ENCODE measurements around the gene ABCB4.
"Not testable (repeated sequence)": the region's sequence is repeated elsewhere in the genome, so short reads cannot be mapped to it uniquely, and the experiment has no call there.

Gene ABCB4

GRCh38 chr7:87474533-87475358, 734 bp downstream of the ABCB4 start:
- DNase-seq, result no peak

GRCh38 chr7:87473986-87474385, 1.5 kb downstream of the ABCB4 start:
- no peak for DNase-seq

GRCh38 chr7:87473192-87473591, 2.3 kb downstream of the ABCB4 start:
- no peak for DNase-seq

DNA sequence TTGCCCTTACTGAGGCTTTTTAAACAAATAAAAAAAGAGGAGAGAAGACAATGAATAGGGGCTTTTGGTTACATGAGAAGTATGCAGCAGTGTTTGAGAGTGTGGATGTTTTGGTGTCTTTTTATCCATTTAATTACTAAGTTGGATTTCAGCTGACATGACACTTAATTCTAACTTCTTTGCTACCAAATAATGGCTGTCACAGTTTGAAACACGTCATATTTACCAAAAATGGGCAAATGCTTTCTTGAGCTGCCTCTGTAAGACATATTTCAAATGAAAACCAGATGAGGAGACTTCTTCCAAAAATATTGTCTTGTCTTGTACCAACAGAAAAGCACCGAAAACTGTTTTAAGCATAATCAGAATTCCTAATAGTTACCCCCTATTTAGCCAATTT, 4.0 kb downstream of the ABCB4 start:
- DNase-seq, result no peak

DNA sequence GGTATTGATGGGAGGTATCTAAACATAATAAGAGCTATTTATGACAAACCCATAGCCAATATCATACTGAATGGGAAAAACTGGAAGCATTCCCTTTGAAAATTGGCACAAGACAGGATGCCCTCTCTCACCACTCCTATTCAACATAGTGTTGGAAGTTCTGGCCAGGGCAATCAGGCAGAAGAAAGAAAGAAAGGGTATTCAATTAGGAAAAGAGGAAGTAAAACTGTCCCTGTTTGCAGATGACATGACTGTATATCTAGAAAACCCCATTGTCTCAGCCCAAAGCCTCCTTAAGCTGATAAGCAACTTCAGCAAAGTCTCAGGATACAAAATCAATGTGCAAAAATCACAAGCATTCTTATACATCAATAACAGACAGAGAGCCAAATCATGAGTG, 6.3 kb downstream of the ABCB4 start:
- DNase-seq, result not testable (repeated sequence)

DNA sequence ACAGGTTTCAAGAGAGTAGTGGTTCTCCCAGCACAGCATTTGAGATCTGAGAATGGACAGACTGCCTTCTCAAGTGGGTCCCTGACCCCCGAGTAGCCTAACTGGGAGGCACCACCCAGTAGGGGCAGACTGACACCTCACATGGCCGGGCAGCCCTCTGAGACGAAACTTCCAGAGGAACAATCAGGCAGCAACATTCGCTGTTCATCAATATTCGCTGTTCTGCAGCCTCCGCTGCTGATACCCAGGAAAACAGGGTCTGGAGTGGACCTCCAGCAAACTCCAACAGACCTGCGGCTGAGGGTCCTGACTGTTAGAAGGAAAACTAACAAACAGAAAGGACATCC, 10.0 kb downstream of the ABCB4 start:
- DNase-seq, result not testable (repeated sequence)

- not testable (repeated sequence) for DNase-seq
These were observed 10.5 kb downstream of the ABCB4 start for GRCh38 chr7:87464830-87465533.

DNA sequence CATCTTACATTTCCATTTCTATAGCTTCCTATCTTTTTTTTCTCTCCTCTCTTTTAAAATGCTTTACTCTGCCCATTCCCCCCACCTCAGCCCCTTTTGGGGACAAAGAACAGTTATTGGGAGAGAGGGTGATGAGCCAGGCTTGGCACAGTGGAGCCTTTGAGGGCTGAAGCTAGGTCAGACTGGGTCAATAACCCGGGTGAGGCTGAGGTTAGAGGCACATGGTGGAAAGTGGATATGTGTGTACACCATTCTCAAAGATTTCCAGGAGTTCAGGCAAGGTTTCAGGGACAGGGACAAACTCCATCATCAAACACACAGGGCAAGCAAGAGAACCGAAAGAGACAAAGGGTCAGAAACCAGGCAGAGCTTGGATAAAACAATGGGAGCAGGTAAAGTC, 11.5 kb downstream of the ABCB4 start:
- DNase-seq, result no peak

DNA sequence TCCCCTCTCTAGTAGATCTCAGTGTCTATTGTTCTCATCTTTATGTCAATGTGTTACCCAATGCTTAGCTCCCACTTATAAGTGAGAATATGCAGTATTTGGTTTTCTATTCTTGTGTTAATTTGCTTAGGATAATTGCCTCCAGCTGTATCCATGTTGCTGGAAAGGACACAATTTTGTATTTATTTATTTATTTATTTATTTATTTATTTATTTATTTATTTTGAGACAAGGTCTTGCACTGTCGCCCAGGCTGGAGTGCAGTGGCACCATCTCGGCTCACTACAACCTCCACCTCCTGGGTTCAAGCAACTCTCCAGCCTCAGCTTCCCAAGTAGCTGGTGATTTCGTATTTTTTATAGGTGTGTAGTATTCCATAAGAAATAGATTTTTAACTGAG, 15.0 kb downstream of the ABCB4 start:
- DNase-seq, result not testable (repeated sequence)

DNA sequence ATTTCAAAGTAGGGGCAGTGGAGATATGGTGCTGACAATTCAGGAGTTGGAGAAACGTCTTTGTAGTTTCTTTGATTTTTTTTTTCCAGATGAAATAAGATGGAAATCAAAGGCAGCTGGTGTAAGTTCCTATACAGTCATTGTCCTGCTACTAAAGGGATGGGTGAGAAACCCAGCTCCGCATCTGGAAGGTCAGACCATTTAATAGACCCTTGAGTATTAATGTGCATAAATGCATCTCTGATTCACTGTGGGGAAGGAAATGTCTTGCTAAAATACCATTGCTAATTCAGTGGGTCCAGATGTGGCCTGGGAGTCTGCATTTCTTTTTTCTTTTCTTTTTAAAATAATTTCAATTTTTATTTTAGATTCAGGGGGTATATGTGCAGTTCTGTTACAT, 15.5 kb downstream of the ABCB4 start:
- no peak for DNase-seq

GRCh38 chr7:87458148-87458547, 17.3 kb downstream of the ABCB4 start:
- DNase-seq, result no peak

GRCh38 chr7:87456247-87456646, 19.2 kb downstream of the ABCB4 start:
- no peak for DNase-seq

DNA sequence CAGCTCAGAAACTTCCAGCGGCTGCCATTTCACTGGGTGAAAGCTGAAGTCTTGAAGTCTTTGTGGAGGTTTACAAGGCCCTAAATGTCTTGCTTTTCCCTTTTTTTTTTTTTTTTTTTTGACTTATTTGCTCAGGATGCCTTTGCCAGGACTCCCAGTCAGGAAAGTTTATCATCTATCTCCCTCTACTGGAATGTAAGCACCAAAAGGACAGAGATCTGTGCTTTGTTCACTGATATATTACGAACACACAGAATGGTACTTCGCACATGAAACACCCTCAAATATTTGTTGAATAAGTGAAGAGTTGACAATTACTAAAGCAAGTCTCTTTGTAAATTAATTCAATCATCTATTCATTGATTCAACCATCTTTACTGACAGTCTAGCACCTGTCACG, 23.2 kb downstream of the ABCB4 start:
- DNase-seq, result no peak

GRCh38 chr7:87451187-87451586, 24.3 kb downstream of the ABCB4 start:
- DNase-seq, result no peak

DNA sequence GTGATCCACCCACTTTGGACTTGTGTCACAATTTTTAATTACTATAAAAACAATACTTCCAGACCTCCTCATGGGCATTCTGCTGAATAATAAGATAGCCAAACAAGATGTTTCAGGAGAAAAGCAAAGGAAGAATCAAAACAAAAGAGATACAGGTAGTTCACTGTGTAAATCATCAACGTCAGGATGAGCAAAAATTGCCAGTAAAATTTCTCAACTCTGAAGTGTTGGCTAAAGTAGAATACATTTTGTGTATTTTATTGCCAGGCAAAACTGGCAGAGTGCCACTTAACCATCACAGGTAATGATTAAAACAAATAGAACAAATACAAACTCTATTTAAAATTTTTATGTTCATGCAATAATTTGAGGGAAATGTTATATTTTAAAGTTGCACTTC, 24.8 kb downstream of the ABCB4 start:
- no peak for DNase-seq

DNA sequence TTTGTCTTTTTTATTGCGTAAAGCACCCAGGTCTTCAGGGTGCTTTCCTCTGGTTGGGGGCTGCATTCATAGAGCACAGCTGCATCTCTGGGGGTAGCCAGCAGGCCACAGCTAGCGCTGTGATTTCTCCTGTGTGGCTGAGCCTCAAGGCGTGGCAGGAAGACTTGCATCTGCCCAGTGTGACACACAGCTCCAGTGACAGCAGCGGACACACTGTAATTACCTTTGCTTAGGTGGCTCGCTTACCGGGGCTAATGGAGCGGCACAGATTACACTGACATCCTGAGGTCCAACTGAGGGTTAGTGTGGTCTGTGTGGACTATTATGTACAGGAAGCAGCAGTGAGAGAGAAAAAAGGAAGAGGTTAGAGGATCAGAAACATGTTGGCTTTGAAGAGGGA, 27.1 kb downstream of the ABCB4 start:
- peak in 1 of 4 experiments; percentile 0 for DNase-seq

DNA sequence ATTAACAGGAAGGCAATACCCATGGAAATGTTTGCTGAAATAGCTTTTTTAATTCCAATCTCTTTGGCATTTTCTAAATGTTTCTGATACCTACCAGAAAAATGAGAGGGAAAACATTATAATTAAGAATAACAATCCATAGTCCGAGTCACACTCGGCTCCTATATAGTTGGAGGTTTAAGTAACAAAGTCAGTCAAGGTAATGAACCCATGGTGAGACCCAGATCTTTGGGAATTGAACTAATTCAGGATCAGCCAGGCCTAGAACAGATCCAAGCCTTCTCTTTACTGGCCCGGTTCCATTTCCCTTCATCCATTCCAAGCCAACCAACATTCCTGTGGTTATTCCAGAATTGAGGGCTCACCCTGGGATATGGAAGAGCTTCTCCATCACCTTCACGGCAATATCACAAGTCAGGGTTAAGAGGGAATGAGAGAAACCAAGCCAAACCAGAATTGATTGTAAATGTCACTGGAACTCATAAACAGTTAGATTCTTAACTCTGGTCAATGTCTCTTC, 28.3 kb downstream of the ABCB4 start:
- DNase-seq, result no peak

GRCh38 chr7:87445897-87446296, 29.6 kb downstream of the ABCB4 start:
- no peak for DNase-seq

- DNase-seq, result no peak
These were observed 39.9 kb downstream of the ABCB4 start for GRCh38 chr7:87435546-87435945.

DNA sequence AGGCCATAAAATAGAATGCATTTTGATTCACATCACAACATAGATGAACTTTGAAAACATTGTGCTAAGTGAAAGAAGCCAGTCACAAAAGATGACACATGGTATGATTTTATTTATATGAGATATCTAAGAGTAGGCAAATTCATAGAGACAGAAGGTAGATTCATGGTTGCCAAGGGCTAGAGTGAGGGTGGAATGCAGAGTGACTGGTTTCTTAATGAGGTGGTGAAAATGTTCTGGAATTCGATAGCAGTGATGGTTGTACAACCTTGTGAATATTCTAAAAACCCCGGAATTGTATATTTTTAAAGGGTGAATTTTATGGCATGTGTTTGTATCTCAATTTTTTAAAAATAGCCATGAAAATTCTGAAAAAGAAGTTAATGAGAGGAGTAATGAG, 42.9 kb downstream of the ABCB4 start:
- no peak for DNase-seq

GRCh38 chr7:87427288-87427687, 48.2 kb downstream of the ABCB4 start:
- no peak for DNase-seq

- DNase-seq, result no peak
These were observed 49.3 kb downstream of the ABCB4 start for GRCh38 chr7:87426160-87426559.

- no peak for DNase-seq
These were observed 51.4 kb downstream of the ABCB4 start for GRCh38 chr7:87424075-87424474.

GRCh38 chr7:87420173-87420572, 55.3 kb downstream of the ABCB4 start:
- DNase-seq, result no peak

Measured in activated CD4-positive, CD25-positive, alpha-beta regulatory T cell (primary cell).